ENCODE data around the gene SYCP3. TPM values are rescaled to one million over a fixed set of nuclear protein-coding genes. Genes with fewer than 3 reads are reported as not detected.

SYCP3 gene
- polyA plus RNA-seq, 1 donor from 2014 or later, result 3.4 TPM

DNA sequence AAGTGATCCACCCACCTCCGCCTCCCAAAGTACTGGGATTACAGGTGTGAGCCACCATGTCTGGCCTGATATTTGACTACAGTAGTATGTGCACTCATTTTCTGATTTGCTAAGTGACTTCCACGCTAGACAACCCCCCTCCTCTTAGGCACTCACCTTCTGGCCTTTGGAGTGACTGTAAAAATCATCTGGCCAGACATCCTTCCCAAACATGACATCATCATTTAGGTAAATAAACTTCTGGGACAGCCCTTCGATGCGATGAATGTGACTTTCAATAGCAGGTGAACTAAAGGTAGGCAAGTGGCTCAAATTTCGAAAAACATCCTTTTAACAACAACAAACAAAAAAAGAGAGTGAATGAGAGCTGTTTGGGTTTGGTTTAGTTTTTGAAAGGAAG, 30.6 kb upstream of the SYCP3 start:
- no peak overlapping the region for H3K4me2 ChIP-seq (ENCODE audit: low read length)
- no peak overlapping the region for H2AFZ ChIP-seq (ENCODE audit: low read depth, low read length)
- H3K9me2 ChIP-seq (ENCODE audit: insufficient read depth, low read length), result no peaks in the 10 kb centered on the region
- no peak overlapping the region for H3K4me3 ChIP-seq (ENCODE audit: low read length)
- H3F3A ChIP-seq (ENCODE audit: insufficient read depth, low read length, poor library complexity, severe bottlenecking), result no peaks in the 10 kb centered on the region
- H3K79me2 ChIP-seq (replicated peaks; ENCODE audit: insufficient read depth, low read length), result no peaks in the 10 kb centered on the region
- no peaks in the 10 kb centered on the region for H4K20me1 ChIP-seq (ENCODE audit: insufficient read depth)
- no peak overlapping the region for H3K27ac ChIP-seq (ENCODE audit: low read length)
- no peaks in the 10 kb centered on the region for H3K27me3 ChIP-seq (ENCODE audit: insufficient read depth, low read depth, low read length)
- no peak overlapping the region for H3K9ac ChIP-seq (ENCODE audit: low read length)
- TF ChIP-seq, protein P1, sequence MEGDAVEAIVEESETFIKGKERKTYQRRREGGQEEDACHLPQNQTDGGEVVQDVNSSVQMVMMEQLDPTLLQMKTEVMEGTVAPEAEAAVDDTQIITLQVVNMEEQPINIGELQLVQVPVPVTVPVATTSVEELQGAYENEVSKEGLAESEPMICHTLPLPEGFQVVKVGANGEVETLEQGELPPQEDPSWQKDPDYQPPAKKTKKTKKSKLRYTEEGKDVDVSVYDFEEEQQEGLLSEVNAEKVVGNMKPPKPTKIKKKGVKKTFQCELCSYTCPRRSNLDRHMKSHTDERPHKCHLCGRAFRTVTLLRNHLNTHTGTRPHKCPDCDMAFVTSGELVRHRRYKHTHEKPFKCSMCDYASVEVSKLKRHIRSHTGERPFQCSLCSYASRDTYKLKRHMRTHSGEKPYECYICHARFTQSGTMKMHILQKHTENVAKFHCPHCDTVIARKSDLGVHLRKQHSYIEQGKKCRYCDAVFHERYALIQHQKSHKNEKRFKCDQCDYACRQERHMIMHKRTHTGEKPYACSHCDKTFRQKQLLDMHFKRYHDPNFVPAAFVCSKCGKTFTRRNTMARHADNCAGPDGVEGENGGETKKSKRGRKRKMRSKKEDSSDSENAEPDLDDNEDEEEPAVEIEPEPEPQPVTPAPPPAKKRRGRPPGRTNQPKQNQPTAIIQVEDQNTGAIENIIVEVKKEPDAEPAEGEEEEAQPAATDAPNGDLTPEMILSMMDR (IDR thresholded peaks at IDR 0.05; ENCODE audit: poor library complexity, severe bottlenecking), result no peak
- TF ChIP-seq EP300 (conservative IDR thresholded peaks at IDR 0.05; ENCODE audit: poor library complexity, severe bottlenecking) (no peak), RAD21 (conservative IDR thresholded peaks at IDR 0.05) (no peak), POLR2AphosphoS5 (IDR thresholded peaks at IDR 0.05) (no peak), MXI1 (conservative IDR thresholded peaks at IDR 0.05; ENCODE audit: poor library complexity, severe bottlenecking) (no peak), SMC3 (conservative IDR thresholded peaks at IDR 0.05; ENCODE audit: poor library complexity) (no peak), EZH2 (IDR thresholded peaks at IDR 0.05; ENCODE audit: borderline replicate concordance, insufficient read depth, low read length, poor library complexity, severe bottlenecking) (no peak), TAF1 (IDR thresholded peaks at IDR 0.05; ENCODE audit: low read depth) (no peak)
- TF ChIP-seq, protein P2, sequence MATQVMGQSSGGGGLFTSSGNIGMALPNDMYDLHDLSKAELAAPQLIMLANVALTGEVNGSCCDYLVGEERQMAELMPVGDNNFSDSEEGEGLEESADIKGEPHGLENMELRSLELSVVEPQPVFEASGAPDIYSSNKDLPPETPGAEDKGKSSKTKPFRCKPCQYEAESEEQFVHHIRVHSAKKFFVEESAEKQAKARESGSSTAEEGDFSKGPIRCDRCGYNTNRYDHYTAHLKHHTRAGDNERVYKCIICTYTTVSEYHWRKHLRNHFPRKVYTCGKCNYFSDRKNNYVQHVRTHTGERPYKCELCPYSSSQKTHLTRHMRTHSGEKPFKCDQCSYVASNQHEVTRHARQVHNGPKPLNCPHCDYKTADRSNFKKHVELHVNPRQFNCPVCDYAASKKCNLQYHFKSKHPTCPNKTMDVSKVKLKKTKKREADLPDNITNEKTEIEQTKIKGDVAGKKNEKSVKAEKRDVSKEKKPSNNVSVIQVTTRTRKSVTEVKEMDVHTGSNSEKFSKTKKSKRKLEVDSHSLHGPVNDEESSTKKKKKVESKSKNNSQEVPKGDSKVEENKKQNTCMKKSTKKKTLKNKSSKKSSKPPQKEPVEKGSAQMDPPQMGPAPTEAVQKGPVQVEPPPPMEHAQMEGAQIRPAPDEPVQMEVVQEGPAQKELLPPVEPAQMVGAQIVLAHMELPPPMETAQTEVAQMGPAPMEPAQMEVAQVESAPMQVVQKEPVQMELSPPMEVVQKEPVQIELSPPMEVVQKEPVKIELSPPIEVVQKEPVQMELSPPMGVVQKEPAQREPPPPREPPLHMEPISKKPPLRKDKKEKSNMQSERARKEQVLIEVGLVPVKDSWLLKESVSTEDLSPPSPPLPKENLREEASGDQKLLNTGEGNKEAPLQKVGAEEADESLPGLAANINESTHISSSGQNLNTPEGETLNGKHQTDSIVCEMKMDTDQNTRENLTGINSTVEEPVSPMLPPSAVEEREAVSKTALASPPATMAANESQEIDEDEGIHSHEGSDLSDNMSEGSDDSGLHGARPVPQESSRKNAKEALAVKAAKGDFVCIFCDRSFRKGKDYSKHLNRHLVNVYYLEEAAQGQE (IDR thresholded peaks at IDR 0.05; ENCODE audit: borderline replicate concordance), result no peak
- peaks cover 3% of the 10 kb centered on the region for H3K36me3 ChIP-seq (ENCODE audit: insufficient read depth, low read length)
- no peaks in the 10 kb centered on the region for H3K9me3 ChIP-seq (ENCODE audit: low read length)

DNA sequence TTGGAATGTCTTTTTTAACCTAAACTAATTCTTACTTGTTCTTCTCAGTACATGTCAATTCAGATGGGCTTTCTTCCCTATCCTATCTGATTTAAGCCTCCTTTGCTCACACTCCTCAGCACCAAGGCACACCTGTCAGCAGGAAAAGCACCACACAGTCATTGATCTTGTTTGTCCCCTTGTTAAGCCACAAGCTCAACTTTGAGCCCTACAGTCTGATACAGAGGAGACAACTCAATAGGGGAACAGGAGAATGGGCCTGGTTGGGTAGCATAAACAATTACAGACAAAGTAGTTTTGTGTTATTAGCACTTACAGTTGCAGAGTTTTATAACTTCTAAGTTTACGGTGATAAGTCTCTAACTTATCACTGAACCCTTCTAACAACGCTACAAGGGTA, 29.5 kb upstream of the SYCP3 start:
- no peaks in the 10 kb centered on the region for H3K27me3 ChIP-seq (ENCODE audit: insufficient read depth, low read depth, low read length)
- H3K4me3 ChIP-seq (ENCODE audit: low read length), result no peak overlapping the region
- no peak overlapping the region for H3K27ac ChIP-seq (ENCODE audit: low read length)
- H3K9me3 ChIP-seq (ENCODE audit: low read length), result no peaks in the 10 kb centered on the region
- no peak overlapping the region for H2AFZ ChIP-seq (ENCODE audit: low read depth, low read length)
- no peaks in the 10 kb centered on the region for H4K20me1 ChIP-seq (ENCODE audit: insufficient read depth)
- H3K9ac ChIP-seq (ENCODE audit: low read length), result no peak overlapping the region
- peaks cover 3% of the 10 kb centered on the region for H3K36me3 ChIP-seq (ENCODE audit: insufficient read depth, low read length)
- H3K4me2 ChIP-seq (ENCODE audit: low read length), result no peak overlapping the region
- H3K9me2 ChIP-seq (ENCODE audit: insufficient read depth, low read length), result no peaks in the 10 kb centered on the region
- no peaks in the 10 kb centered on the region for H3F3A ChIP-seq (ENCODE audit: insufficient read depth, low read length, poor library complexity, severe bottlenecking)
- H3K79me2 ChIP-seq (replicated peaks; ENCODE audit: insufficient read depth, low read length), result no peaks in the 10 kb centered on the region
- TF ChIP-seq, protein P2 (IDR thresholded peaks at IDR 0.05; ENCODE audit: borderline replicate concordance), result no peak
- TF ChIP-seq MXI1 (conservative IDR thresholded peaks at IDR 0.05; ENCODE audit: poor library complexity, severe bottlenecking) (no peak), TAF1 (IDR thresholded peaks at IDR 0.05; ENCODE audit: low read depth) (no peak), SMC3 (conservative IDR thresholded peaks at IDR 0.05; ENCODE audit: poor library complexity) (no peak)
